Measurements from ENCODE around the gene MRPS15.
"Not testable (repeated sequence)": the region's sequence is repeated elsewhere in the genome, so short reads cannot be mapped to it uniquely, and the experiment has no call there.

Gene MRPS15

DNA sequence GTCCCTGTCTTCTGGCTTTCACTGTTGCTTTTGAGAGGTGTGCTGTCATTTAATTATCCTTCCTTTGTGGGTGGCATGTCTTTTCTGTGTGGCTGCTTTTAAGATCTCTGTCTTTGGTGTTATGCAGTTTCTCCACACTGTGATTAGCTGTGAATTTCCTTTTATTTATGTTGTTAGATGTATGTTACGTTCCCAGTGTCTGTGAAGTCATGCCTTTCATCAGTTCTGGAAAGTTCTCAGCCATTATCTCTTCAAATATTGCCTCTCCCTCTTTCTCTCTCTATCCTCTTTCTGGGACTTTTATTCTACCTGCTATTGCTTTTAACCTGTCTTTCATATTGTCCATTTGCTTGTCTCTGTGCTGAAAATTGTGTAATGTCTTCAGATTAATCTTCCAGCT, 39.5 kb upstream of the MRPS15 start:
- Histone ChIP-seq H3K27ac (no peak overlapping the region), H3K4me3 (no peak overlapping the region)
- DNase-seq (ENCODE audit: low spot score), result no peak
- TF ChIP-seq, protein P1, sequence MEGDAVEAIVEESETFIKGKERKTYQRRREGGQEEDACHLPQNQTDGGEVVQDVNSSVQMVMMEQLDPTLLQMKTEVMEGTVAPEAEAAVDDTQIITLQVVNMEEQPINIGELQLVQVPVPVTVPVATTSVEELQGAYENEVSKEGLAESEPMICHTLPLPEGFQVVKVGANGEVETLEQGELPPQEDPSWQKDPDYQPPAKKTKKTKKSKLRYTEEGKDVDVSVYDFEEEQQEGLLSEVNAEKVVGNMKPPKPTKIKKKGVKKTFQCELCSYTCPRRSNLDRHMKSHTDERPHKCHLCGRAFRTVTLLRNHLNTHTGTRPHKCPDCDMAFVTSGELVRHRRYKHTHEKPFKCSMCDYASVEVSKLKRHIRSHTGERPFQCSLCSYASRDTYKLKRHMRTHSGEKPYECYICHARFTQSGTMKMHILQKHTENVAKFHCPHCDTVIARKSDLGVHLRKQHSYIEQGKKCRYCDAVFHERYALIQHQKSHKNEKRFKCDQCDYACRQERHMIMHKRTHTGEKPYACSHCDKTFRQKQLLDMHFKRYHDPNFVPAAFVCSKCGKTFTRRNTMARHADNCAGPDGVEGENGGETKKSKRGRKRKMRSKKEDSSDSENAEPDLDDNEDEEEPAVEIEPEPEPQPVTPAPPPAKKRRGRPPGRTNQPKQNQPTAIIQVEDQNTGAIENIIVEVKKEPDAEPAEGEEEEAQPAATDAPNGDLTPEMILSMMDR (IDR thresholded peaks at IDR 0.05), result no peak

DNA sequence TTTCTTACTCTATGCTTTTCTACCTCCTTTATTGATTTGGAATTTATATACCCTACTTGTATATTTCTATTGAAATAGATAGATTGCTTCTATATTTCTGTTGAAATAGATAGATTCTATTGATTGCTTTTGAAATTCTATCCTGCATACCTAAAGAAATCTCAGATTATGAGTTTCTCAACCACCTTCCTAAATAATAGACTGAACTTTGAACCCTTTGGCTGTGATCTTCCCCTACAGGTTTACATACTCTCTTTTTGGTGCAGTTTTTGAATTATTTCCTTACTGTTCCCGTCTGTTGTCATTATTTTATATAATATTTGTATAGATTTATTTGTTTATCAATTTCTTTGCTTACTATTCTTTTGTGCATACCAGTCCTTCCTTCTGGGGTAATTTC, 39.0 kb upstream of the MRPS15 start:
- TF ChIP-seq, protein P1 (IDR thresholded peaks at IDR 0.05), result no peak
- no peak for DNase-seq (ENCODE audit: low spot score)

DNA sequence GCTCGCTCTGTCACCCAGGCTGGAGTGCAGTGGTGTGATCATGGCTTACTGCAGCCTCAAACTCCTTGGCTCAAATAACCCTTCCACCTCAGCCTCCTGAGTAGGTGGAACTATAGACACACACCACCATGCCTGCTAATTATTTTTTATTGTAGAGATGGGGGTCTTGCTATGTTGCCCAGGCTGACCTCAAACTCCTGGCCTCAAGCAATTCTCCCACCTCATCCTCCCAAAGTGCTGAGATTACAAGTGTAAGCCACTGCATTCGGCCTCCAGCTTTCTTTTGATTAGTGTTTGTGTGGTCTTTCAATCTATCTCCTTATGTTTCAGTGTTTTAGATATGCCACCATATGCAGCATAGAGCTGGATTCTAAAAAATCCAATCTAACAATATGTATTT, 38.4 kb upstream of the MRPS15 start:
- Histone ChIP-seq H3K4me3 (no peak overlapping the region), H3K27ac (no peak overlapping the region)
- peak; percentile 16 for DNase-seq (ENCODE audit: low spot score)
- TF ChIP-seq, protein P1 (IDR thresholded peaks at IDR 0.05), result no peak

More for the DNA sequence above, 39.0 kb upstream of the MRPS15 start:
- no peak overlapping the region for H3K4me3 ChIP-seq
- no peak overlapping the region for H3K27ac ChIP-seq

DNA sequence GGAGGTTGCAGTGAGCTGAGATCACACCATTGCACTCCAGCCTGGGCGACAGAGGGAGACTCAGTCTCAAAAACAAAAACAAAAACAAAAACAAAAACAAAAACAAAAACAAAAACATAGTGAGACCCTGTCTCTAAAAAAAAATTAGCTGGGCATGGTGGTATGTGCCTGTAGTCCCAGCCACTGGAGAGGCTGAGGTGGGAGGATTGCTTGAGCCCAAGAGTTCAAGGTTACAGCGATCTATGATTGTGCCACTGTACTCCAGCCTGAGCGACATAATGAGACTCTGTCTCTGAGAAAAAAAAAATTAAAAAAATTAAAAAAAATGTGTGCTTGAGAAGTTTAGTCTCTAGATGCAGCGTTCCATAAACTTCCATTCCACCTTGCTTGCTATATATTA, 37.7 kb upstream of the MRPS15 start:
- H3K4me3 ChIP-seq, H3K27ac ChIP-seq: not testable (repeated sequence)
- DNase-seq (ENCODE audit: low spot score), result peak; percentile 1

DNA sequence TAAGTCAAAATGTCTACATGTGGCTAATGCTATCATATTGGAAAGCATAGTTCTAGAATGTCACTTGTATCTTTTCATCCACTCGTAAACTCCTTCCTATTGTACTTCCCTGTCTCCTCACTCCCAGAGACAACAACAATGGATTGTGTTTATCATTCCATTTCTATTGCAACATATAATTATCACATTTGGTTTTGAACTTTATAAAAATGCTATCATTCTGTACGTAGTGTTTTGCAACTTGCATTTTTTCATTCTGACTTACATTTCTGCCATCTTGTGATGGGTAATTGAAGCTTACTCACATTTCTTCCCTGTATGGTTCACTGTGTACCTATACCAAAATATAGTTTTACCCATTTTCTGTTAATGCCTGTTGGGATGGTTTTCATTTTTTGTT, 33.0 kb upstream of the MRPS15 start:
- Histone ChIP-seq H3K27ac (no peak overlapping the region), H3K4me3 (no peak overlapping the region)
- no peak for DNase-seq (ENCODE audit: low spot score)
- TF ChIP-seq, protein P1 (IDR thresholded peaks at IDR 0.05), result no peak

DNA sequence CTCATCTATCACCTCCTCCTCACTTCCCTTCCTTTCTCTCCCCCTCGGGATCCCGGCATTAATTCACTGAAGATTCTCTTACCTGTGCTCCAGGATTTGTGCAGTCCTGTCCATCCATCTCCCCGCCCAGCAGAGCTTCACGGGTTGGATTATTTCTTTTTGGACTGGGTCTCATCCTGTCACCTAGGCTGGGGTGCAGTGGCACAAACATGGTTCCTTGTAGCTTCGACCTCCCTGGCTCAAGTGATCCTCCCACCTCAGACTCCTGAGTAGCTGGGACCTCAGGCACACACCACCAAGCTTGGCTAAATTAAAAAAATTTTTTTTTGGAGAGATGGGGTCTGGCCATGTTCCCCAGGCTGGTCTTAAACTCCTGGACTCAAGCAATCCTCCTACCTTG, 30.8 kb upstream of the MRPS15 start:
- DNase-seq (ENCODE audit: low spot score), result peak; percentile 54
- Histone ChIP-seq H3K4me3 (no peak overlapping the region), H3K27ac (no peak overlapping the region)
- TF ChIP-seq, protein P1 (IDR thresholded peaks at IDR 0.05), result no peak

DNA sequence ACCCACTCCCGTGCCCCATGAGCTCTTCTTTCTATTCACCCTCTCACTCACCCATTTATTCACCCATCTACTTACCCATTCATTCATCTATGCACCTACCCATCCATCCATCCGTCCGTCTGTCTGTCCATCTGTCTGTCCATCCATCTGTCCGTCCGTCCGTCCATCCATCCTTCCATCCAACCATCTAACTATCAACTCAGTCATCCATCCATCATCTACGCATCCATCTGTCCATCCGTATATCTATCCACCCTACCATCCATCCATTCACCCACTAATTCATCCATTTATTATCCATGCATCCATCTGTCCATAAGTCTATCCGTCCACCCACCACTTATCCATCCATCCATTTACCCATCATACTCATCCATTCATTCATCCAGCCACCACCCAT, 29.3 kb upstream of the MRPS15 start:
- H3K4me3 ChIP-seq, result no peak overlapping the region
- TF ChIP-seq, protein P1 (IDR thresholded peaks at IDR 0.05), result no peak
- peak; percentile 0 for DNase-seq (ENCODE audit: low spot score)
- H3K27ac ChIP-seq, result no peak overlapping the region

DNA sequence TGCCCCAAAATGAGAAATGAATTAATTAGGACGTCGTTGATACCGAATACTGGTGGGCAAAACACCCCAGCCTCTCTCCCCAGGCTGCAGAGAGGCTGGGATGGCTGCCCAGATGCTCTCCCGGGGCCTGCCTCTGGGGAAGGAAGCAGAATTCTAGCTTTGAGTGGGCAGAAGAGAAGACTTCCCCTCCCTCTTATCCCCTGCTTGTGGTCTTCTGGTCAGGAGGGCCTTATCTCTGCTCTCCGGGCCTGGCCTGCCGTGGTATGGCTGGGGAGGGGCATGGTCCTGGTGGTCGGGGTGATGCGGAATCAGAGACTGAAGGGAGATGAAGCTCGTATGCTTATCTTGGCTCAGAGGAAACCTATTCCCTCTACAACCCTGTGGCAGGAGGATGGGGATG, 28.3 kb upstream of the MRPS15 start:
- H3K4me3 ChIP-seq, result no peak overlapping the region
- DNase-seq (ENCODE audit: low spot score), result no peak
- TF ChIP-seq, protein P1 (IDR thresholded peaks at IDR 0.05), result no peak
- H3K27ac ChIP-seq, result no peak overlapping the region

DNA sequence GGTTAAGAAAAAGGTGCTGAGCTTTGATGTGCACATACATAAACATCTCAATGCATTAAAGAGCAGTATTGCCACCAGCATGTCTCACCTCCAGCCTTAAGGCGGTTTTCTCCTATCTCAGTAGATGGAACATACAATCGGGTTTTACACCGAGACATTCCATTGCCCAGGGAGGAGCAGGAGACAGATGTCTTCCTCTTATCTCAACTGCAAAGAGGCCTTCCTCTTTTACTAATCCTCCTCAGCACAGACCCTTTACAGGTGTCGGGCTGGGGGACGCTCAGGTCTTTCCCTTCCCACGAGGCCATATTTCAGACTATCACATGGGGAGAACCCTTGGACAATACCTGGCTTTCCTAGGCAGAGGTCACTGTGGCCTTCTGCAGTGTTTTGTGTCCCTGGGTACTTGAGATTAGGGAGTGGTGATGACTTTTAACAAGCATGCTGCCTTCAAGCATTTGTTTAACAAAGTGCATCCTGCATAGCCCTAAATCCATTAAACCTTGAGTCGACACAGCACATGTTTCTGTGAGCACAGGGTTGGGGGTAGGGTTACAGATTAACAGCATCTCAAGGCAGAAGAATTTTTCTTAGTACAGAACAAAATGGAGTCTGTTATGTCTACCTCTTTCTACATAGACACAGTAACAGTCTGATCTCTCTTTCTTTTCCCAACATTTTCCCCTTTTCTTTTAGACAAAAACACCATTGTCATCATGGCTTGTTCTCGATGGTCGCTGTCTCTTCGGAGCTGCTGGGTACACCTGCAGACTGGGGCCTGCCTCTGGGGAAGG, 25.3 kb upstream of the MRPS15 start:
- not testable (repeated sequence) for H3K27ac ChIP-seq; H3K4me3 ChIP-seq; DNase-seq (ENCODE audit: low spot score)
